Right ventricle myocardium superior (tissue), 1 donor: ENCODE measurements around the gene STXBP1. TPM values are rescaled to one million over a fixed set of nuclear protein-coding genes. Genes with fewer than 3 reads are reported as not detected.
A peak's percentile ranks its signal among the peaks of the same experiment; 100 is the strongest.

ENCODE experiments used
- ATAC-seq: fragments of 200-7000 bp; cut with Tn5 transposase; one replicate; pipeline ENCODE4 v1.9.1; 2020; ENCODE audit warnings: mild to moderate bottlenecking; ENCODE audit not compliant: poor library complexity
- DNase-seq: peaks from one replicate; pipeline ENCODE4 v3.0.0-alpha.2; 2020
- intact Hi-C: fragments of 100-400 bp; cut with DNase I; formaldehyde crosslinking; loops from one replicate; pipeline ENCODE4 v1.11.2; 2022
- total RNA-seq: library from RNA; stranded (reverse); fragmentation: NEBNext Ultra II Directional; extraction: Animal tissue kit (Norgen Biotek cat#: 25700); gene quantifications from one replicate; pipeline ENCODE4 v1.2.1, GENCODE V29; 2021
- donor health status: DM: no; HTN: yes; CAD: no; lungs with severe emphysema.

The STXBP1 gene
- total RNA-seq, 1 donor from 2014 or later: 50.9 TPM

- intact Hi-C loops: no loop called here
- ATAC-seq (peak; percentile 99), DNase-seq (peak; percentile 97)
Measured at GRCh38 chr9:127698985-127699670, 87.1 kb downstream of the STXBP1 start.

DNA sequence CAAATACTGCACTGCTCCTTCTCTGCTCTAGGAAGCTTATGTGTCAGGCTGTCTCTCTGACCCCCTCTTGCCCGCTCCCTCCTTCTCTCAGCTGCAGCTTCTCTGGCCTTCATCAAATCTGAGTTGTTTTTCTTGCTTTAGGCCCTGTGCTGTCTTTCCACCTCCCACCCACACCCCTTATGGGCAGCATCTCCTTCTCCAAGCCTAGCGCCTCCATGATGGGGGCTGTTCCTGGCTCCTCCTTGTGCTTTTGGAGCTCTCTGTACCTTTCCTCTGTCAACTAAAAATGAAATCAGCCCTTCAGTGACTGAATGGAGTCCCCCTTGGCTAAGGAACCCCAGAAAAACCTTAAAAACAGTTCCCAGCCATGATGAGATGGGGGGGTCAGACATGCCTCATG is 88.1 kb downstream of the STXBP1 start:
- intact Hi-C loops: no loop called here
- ATAC-seq (no peak), DNase-seq (no peak)

GRCh38 chr9:127700594-127701255 is 88.6 kb downstream of the STXBP1 start:
- ATAC-seq (no peak), DNase-seq (no peak)
- intact Hi-C loops: no loop called here

DNA sequence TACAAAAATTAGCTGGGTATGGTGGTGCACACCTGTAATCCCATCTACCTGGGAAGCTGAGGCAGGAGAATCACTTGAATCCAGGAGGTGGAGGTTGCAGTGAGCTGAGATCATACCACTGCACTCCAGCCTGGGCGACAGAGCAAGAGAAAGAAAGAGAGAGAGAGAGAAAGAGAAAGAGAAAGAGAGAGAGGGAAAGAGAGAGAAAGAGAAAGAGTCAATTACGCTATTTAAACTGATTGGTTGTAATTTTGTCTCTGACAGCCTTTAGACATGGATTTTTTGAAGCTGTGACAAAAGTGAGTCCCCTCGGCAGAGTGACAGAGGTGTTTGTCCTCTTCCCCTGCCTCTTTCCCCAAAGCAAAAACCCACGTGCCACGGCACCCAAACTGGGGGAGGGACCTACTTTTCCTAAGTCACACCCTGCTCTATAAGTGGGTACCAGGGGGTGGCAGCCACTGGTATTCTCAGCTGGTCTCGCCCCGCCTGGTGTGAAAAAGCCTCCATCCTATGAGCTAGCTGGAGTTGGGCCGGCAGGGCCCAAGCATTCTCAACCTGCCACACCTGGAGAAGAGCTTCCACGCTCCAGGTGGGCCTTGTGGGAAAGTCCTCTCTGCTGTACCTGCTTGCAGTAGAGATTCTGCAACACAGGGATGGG is 91.3 kb downstream of the STXBP1 start:
- no peak for ATAC-seq
- intact Hi-C loops: no loop called here
- DNase-seq: no peak

DNA sequence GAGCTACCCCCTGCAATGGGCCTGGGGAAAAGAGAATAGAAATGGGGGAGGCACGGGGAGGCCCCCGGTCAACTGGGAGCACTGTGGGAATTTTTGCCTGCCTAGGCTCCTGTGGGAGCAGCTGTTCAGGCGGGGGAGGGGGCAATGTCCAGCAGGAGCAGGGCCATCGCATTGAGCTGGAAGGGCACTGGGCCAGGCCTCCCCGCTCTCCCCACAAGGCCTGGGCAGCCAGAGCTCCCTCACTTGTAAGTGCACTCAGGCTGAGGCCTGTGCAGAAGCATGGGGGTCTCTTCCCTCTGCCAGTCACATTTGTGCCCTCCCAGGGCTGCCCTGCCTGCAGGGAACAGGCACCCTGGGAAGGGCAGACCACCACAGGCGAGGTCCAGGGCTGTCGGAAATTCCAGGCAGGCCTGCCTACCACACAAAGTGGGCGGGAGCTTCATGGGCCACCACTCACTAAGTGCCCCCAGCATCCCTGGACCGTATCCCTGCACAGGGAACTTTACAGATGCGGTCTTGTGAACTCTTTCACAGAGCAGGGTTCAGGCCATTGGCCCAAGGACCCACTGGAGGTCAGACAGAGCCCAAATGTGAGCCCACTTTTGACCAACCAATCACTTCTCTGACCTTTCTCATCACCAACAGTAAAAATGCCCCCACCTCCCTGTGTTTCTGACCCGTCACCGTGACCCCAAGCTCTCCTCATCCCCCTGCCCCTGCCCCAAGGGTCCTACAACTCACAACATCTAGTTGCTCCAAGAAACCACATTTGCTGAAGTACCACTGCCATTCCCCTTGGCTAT is 93.7 kb downstream of the STXBP1 start:
- no peak for DNase-seq
- ATAC-seq: no peak
- intact Hi-C loops: no loop called here

- intact Hi-C loops: no loop called here
- DNase-seq (no peak), ATAC-seq (peak; percentile 39)
Measured at GRCh38 chr9:127706836-127707241, 94.8 kb downstream of the STXBP1 start, which contains the start of gene CFAP157. TSS of gene CFAP157 (plus strand) at chr9:127706988. CDS start at chr9:127707032, 44 bp downstream.

GRCh38 chr9:127707766-127708165 is 95.7 kb downstream of the STXBP1 start:
- no peak for ATAC-seq
- intact Hi-C loops: no loop called here

GRCh38 chr9:127708952-127709587 is 97.0 kb downstream of the STXBP1 start:
- ATAC-seq (no peak), DNase-seq (no peak)
- intact Hi-C loops: no loop called here

More at GRCh38 chr9:127707766-127708165, 95.7 kb downstream of the STXBP1 start:
- no peak for DNase-seq

GRCh38 chr9:127710204-127710783 is 98.2 kb downstream of the STXBP1 start:
- no peak for ATAC-seq
- no peak for DNase-seq
- intact Hi-C loops: loop anchor here (10.0 kb wide), 1 partner anchor 215 kb away; no protein-coding TSS in a partner anchor

GRCh38 chr9:127711226-127711701 is 99.2 kb downstream of the STXBP1 start:
- ATAC-seq (no peak), DNase-seq (no peak)
- intact Hi-C loops: loop anchor here (10.0 kb wide), 1 partner anchor 216 kb away; no protein-coding TSS in a partner anchor

DNA sequence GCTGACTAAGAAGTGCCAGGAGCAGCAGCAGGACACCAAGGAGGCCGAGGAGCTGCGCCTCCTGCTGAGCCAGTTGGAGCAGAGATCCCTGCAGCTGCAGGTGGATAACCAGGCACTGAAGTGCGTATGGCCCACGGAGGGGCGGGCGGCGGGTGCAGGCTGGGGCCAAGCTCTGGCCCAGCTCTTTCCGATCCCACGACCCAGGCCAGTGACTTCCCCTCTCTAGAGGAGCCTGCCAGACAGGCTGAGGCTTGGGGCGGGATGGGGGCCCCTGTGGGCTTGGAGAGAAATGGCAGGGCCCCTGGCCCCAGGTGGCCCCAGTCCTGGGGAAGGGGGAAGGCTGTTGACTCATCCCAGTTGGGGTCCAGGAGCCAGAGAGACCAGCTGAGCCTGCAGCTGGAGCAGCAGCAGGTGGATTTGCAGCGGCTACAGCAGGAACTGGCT is 99.8 kb downstream of the STXBP1 start:
- DNase-seq: no peak
- intact Hi-C loops: loop anchor here (10.0 kb wide), 1 partner anchor 217 kb away; no protein-coding TSS in a partner anchor
- ATAC-seq: no peak

DNA sequence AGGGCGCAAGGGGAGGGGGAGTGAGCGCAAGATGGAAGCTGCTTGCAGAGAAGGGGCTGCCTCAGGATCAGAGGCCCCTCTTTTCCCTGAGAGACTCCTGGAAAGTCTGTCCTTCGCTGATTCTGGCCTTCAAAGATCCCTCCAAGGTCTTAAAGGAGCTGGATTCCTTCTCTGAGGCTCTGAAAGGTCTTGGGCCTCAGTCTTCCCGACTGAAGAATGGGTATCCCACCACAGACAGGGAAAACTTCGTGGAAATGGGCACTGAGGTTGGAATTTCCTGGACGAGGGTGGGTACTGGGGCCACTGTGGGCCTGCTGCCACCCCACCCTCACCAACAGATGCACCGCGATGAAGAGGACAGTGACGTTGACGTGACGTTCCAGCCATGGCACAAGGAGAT is 100.3 kb downstream of the STXBP1 start:
- intact Hi-C loops: loop anchor here (10.0 kb wide), 1 partner anchor 218 kb away; no protein-coding TSS in a partner anchor
- ATAC-seq (no peak), DNase-seq (no peak)

- intact Hi-C loops: loop anchor here (10.0 kb wide), 1 partner anchor 218 kb away; no protein-coding TSS in a partner anchor
Measured at GRCh38 chr9:127712867-127713266, 100.8 kb downstream of the STXBP1 start.

DNA sequence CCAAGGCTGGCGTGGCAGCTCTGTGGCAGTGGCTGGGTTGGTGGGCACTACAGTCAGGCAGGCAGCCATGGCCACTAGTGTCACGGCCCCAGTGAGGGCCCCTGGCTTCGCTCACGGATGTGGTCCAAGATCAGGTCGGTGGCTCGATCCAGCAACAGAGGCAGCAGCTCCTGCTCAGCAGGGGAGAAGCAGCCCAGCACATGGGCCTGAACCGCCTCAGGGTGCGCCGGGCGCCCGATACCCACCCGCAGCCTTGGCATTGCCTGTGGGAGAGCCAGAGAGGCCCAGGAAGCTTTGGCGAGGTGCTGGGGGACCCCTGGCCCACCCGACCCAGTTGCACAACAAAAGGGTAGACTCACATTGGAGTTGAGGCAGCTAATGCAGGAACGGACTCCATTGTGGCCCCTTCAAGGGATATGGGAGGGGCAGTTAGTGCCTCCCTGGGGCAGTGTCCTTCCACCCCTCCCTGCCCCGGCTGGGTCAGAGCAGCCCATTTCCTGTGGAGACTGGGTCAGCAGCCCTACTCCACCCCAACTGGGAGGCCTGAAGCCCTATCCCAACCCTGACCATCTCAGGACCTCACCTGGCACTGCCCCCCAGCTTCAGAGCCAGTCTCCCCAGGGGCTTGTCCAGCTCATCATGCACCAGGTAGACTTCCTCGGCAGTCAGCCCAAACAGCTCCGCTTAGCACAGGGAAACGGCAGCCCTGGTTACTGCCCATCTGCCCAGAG is 102.1 kb downstream of the STXBP1 start:
- ATAC-seq: no peak

More at GRCh38 chr9:127712867-127713266, 100.8 kb downstream of the STXBP1 start:
- ATAC-seq (no peak), DNase-seq (no peak)

GRCh38 chr9:127714951-127715469 is 102.9 kb downstream of the STXBP1 start:
- intact Hi-C loops: loop anchor here (5.0 to 10.0 kb wide), 2 partner anchors 103 to 220 kb away; partner anchors contain the start of gene STXBP1
- ATAC-seq: peak; percentile 21
- peak; percentile 56 for DNase-seq

More for the DNA sequence above, 102.1 kb downstream of the STXBP1 start:
- no peak for DNase-seq
- intact Hi-C loops: loop anchor here (10.0 kb wide), 1 partner anchor 219 kb away; no protein-coding TSS in a partner anchor
